ENCODE results near the gene MTRF1L.

- TF ChIP-seq EZH2 (IDR thresholded peaks at IDR 0.05) = no peak
- TF ChIP-seq POLR2AphosphoS5 (IDR thresholded peaks at IDR 0.05; ENCODE audit: borderline replicate concordance, low read depth, low read length) = no peak
- TF ChIP-seq FOXP2 (optimal IDR thresholded peaks at IDR 0.05; ENCODE audit: control extremely low read depth, extremely low read length, insufficient read depth) = no peak
Observed at GRCh38 chr6:152941746-152942145, 60.8 kb downstream of the MTRF1L start.
